ENCODE data around the gene LTBP2.

GRCh38 chr14:74500417-74501134 is 111.5 kb downstream of the LTBP2 start:
- TF ChIP-seq CTCF (IDR thresholded peaks at IDR 0.05) = no peak
- TF ChIP-seq POLR2A (IDR thresholded peaks at IDR 0.05) = no peak

Data from testis (tissue), 2 donors.